K562 (cell line): ENCODE measurements around the gene CHST14. TPM values are rescaled to one million over a fixed set of nuclear protein-coding genes. Genes with fewer than 3 reads are reported as not detected.
A peak's percentile ranks its signal among the peaks of the same experiment; 100 is the strongest.

Experiments used
- CBX8 ChIP-seq: fragments of 200-600 bp; sonication (generic); IDR thresholded peaks from 2 replicates; pipeline ENCODE4 v1.6.1; 2012; ENCODE audit warnings: borderline replicate concordance, mixed run types, low read depth, mild to moderate bottlenecking, moderate library complexity, mixed read lengths, low read length, control low read depth, inconsistent platforms; ENCODE audit not compliant: poor library complexity, severe bottlenecking; ENCODE audit errors: extremely low read depth
- CEBPG ChIP-seq, 3 experiments: fragments of 200-800 bp in 1 of 3; sonication (Bioruptor generic) in 1 of 3; sonication (generic) in 1 of 3; formaldehyde crosslinking in 1 of 3; IDR thresholded peaks in 2 of 3; conservative IDR thresholded peaks in 1 of 3; 2 replicates each; pipeline versions ENCODE4 v1.6.1 to v1.8.0; 2016 to 2022; ENCODE audit warnings: missing compliant biosample characterization in 2 of 3, missing genetic modification characterization in 2 of 3, mild to moderate bottlenecking in 1 of 3, missing genetic modification reagents in 1 of 3
- DMBX1 ChIP-seq: fragments of 250-450 bp; sonication (Bioruptor Pico); IDR thresholded peaks from 2 replicates; pipeline ENCODE4 v1.8.0; 2022; ENCODE audit warnings: inconsistent platforms, mild to moderate bottlenecking, moderate library complexity, borderline replicate concordance
- E2F3 ChIP-seq: fragments of 250-450 bp; sonication (Bioruptor Pico); IDR thresholded peaks from 2 replicates; pipeline ENCODE4 v1.4.0; 2020; ENCODE audit warnings: mild to moderate bottlenecking
- E2F6 ChIP-seq, 2 experiments: IDR thresholded peaks; 2 replicates each; pipeline ENCODE4 v1.6.1; 2011; ENCODE audit warnings: borderline replicate concordance in 1 of 2, control low read depth in 1 of 2, low read depth in 1 of 2, low read length in 1 of 2, mild to moderate bottlenecking in 1 of 2, mixed read lengths in 1 of 2, moderate library complexity in 1 of 2; ENCODE audit not compliant: insufficient read depth in 1 of 2, insufficient read length in 1 of 2, poor library complexity in 1 of 2, severe bottlenecking in 1 of 2; ENCODE audit errors: extremely low read depth in 1 of 2
- ELF4 ChIP-seq: fragments of 450-650 bp; formaldehyde crosslinking; IDR thresholded peaks from 2 replicates; pipeline ENCODE4 v1.4.0; 2022; ENCODE audit warnings: missing genetic modification characterization
- FOXK2 ChIP-seq, 2 experiments: fragments of 450-650 bp; IDR thresholded peaks in 1 of 2; conservative IDR thresholded peaks in 1 of 2; 2 replicates each; pipeline ENCODE4 v1.6.1; 2016; ENCODE audit warnings: low read depth in 2 of 2, mild to moderate bottlenecking in 1 of 2
- MECOM ChIP-seq: fragments of 250-450 bp; sonication (Bioruptor Pico); IDR thresholded peaks from 2 replicates; pipeline ENCODE4 v1.8.0; 2022; ENCODE audit warnings: inconsistent platforms
- ZFPM2 ChIP-seq: fragments of 250-450 bp; sonication (Bioruptor Pico); IDR thresholded peaks from 2 replicates; pipeline ENCODE4 v1.5.1; 2022; ENCODE audit warnings: mild to moderate bottlenecking
- ZNF592 ChIP-seq: fragments of 450-650 bp; IDR thresholded peaks from 2 replicates; pipeline ENCODE4 v1.6.1; 2017; ENCODE audit warnings: antibody characterized with exemption, mild to moderate bottlenecking
- polyA plus RNA-seq, 8 experiments: library from polyadenylated mRNA; depleted of rRNA in 4 of 8; stranded (reverse) in 5 of 8; unstranded in 3 of 8; fragments of >200 nt; fragmentation: Nextera tagmentation in 2 of 8; fragmentation: Illumina TruSeq in 1 of 8; extraction: Ambion mirVana in 2 of 8; extraction: Trizol in 1 of 8; gene quantifications; 2 replicates each; pipeline versions ENCODE4 v1.2.1 to v1.2.3, GENCODE V29; 2011 to 2014; ENCODE audit warnings: inconsistent platforms in 1 of 8, missing spikeins in 1 of 8
- total RNA-seq, 7 experiments: library from RNA; depleted of rRNA in 6 of 7; stranded (reverse); fragments of >200 nt in 6 of 7; fragmentation: Illumina TruSeq in 2 of 7; extraction: Trizol in 2 of 7; gene quantifications; 2 replicates each; pipeline versions ENCODE4 v1.2.1 to v1.2.3, GENCODE V29; 2011 to 2021; ENCODE audit warnings: low replicate concordance in 1 of 7
- TF ChIP-seq, protein P1 (sequence below), 2 experiments: fragments of 450-650 bp; formaldehyde crosslinking in 1 of 2; IDR thresholded peaks; 2 replicates each; pipeline versions ENCODE4 v1.4.0 to v1.6.1; 2014 to 2020; ENCODE audit warnings: mild to moderate bottlenecking in 2 of 2, borderline replicate concordance in 1 of 2, low read depth in 1 of 2

Gene CHST14
- total and polyA plus RNA-seq, 9 of the 15 experiments (the other 6 are each of a cell fraction or from before 2014, with no cell fraction given), result 1.6 to 12.1 (median 4.5) TPM

DNA sequence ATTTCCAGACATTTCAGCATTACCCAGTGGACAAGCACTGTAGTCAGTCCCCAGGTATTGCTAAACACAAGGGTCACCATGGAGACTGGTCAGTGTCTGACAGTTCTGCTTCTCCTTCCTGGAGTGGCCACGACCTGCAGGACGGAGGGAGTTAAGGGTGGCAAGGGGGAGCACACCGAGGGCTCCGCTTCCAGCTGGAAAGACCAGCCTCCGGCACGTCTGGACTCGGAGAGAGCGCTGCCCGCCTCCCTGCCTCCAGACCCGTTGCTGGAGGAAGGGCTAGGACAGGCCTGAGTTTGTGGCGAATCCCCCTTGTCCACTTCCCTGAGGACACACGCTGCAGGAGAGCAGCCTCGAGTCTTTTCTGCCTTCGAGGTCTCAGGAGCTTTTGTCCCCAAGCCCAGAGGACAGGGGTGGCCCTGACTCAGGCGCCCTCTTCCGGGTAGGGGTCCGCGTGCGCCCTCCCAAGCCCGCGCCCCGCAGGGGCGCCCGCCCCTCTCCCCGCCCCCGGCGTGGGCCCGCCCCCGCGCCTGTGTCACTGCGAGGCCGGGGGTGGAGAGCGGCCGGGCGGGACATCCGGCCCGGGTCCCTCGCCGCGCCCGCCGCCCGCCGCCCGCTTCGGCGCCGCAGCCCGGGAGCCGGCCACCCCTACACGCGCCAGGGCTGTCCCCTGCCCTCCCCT lies at the start of gene CHST14 (continued):
- TF ChIP-seq E2F6 (IDR thresholded peaks at IDR 0.05; ENCODE audit: borderline replicate concordance in 1 of 2, extremely low read depth in 1 of 2, insufficient read depth in 1 of 2, insufficient read length in 1 of 2, low read depth in 1 of 2, low read length in 1 of 2, poor library complexity in 1 of 2, severe bottlenecking in 1 of 2), result peak in 1 of 2 experiments; percentile 64
- TF ChIP-seq DMBX1, result 0 out of 2 replicates have a peak, but pooled peaks have one; percentile 47
- TF ChIP-seq ZNF592, result peak; percentile 50; the same call in 1 of the 2 replicates
- TF ChIP-seq CBX8, result no peak
- no peak for TF ChIP-seq FOXK2 (conservative IDR thresholded peaks at IDR 0.05 in 1 of 2, IDR thresholded peaks at IDR 0.05 in 1 of 2; ENCODE audit: low read depth in 2 of 2)
- TF ChIP-seq, protein P1, sequence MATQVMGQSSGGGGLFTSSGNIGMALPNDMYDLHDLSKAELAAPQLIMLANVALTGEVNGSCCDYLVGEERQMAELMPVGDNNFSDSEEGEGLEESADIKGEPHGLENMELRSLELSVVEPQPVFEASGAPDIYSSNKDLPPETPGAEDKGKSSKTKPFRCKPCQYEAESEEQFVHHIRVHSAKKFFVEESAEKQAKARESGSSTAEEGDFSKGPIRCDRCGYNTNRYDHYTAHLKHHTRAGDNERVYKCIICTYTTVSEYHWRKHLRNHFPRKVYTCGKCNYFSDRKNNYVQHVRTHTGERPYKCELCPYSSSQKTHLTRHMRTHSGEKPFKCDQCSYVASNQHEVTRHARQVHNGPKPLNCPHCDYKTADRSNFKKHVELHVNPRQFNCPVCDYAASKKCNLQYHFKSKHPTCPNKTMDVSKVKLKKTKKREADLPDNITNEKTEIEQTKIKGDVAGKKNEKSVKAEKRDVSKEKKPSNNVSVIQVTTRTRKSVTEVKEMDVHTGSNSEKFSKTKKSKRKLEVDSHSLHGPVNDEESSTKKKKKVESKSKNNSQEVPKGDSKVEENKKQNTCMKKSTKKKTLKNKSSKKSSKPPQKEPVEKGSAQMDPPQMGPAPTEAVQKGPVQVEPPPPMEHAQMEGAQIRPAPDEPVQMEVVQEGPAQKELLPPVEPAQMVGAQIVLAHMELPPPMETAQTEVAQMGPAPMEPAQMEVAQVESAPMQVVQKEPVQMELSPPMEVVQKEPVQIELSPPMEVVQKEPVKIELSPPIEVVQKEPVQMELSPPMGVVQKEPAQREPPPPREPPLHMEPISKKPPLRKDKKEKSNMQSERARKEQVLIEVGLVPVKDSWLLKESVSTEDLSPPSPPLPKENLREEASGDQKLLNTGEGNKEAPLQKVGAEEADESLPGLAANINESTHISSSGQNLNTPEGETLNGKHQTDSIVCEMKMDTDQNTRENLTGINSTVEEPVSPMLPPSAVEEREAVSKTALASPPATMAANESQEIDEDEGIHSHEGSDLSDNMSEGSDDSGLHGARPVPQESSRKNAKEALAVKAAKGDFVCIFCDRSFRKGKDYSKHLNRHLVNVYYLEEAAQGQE (IDR thresholded peaks at IDR 0.05; ENCODE audit: borderline replicate concordance), result no peak
- TF ChIP-seq, protein P1 (CRISPR knock-in tag; IDR thresholded peaks at IDR 0.05; ENCODE audit: low read depth), result no peak
- peak; percentile 79 for TF ChIP-seq CEBPG (CRISPR knock-in tag; IDR thresholded peaks at IDR 0.05)
- TF ChIP-seq CEBPG (tag; conservative IDR thresholded peaks at IDR 0.05 in 1 of 2, IDR thresholded peaks at IDR 0.05 in 1 of 2), result no peak
- TF ChIP-seq E2F3 (CRISPR knock-in tag), result peak; percentile 82; the same call in 1 of the 2 replicates
- TF ChIP-seq MECOM (CRISPR knock-in tag), result no peak
- no peak for TF ChIP-seq ZFPM2
- no peak for TF ChIP-seq ELF4 (CRISPR knock-in tag)
